Endothelial cell of umbilical vein (primary cell): ENCODE results near the gene GH1. TPM values are rescaled to one million over a fixed set of nuclear protein-coding genes. Genes with fewer than 3 reads are reported as not detected.
"Not testable (repeated sequence)": the region's sequence is repeated elsewhere in the genome, so short reads cannot be mapped to it uniquely, and the experiment has no call there.

Experiments
- Bru-seq: library from RNA; stranded (reverse); fragments of 400-500 nt; gene quantifications from one replicate; lab custom pipeline; 2021; lab: Mats Ljungman, UMichigan
- BruChase-seq, 2 experiments: library from RNA; stranded (reverse); fragments of 400-500 nt; gene quantifications; one replicate each; lab custom pipeline; 2021; lab: Mats Ljungman, UMichigan
- BruUV-seq: library from RNA; stranded (reverse); fragments of 400-500 nt; replicated peaks from 2 replicates; lab custom pipeline; 2021; lab: Mats Ljungman, UMichigan
- CTCF ChIA-PET: fragments of 300-600, 350-600 bp; sonication (Branson Sonifier 250); formaldehyde crosslinking; loops from one replicate; lab custom pipeline; 2021; ENCODE audit warnings: antibody characterized with exemption, inconsistent platforms; lab: Charles Lee
- POLR2A ChIA-PET: fragments of 300-600, 350-600 bp; sonication (Branson Sonifier 250); formaldehyde crosslinking; loops from one replicate; lab custom pipeline; 2021; ENCODE audit warnings: antibody characterized with exemption, inconsistent platforms; lab: Charles Lee
- DNase-seq: peaks from one replicate; pipeline ENCODE4 v3.0.0-alpha.2; 2011; ENCODE audit warnings: low read depth, low spot score
- FAIRE-seq: peaks from 2 replicates; lab custom pipeline; 2011; peaks lifted over from hg19 to GRCh38; lab: Jason Lieb, UNC
- H2AFZ ChIP-seq: 2 replicates; pipeline ENCODE4 v1.6.0; 2012; ENCODE audit warnings: low read depth, low read length, control low read depth, inconsistent platforms
- H3K27ac ChIP-seq: 2 replicates; pipeline ENCODE4 v1.5.1; 2011; ENCODE audit warnings: low read depth, mild to moderate bottlenecking, control low read depth, low read length, moderate library complexity; ENCODE audit not compliant: insufficient read depth
- H3K27me3 ChIP-seq, 2 experiments: 2 replicates each; pipeline versions ENCODE4 v1.6.0 to v1.6.1; 2011; ENCODE audit warnings: low read length in 2 of 2, mixed read lengths in 1 of 2; ENCODE audit not compliant: control insufficient read depth in 2 of 2, insufficient read depth in 2 of 2
- H3K36me3 ChIP-seq, 2 experiments: 2 replicates in 1 of 2; 3 replicates in 1 of 2; pipeline ENCODE4 v1.5.1; 2011; ENCODE audit warnings: low read length in 2 of 2, mild to moderate bottlenecking in 1 of 2, moderate library complexity in 1 of 2; ENCODE audit not compliant: control insufficient read depth in 2 of 2, insufficient read depth in 2 of 2; ENCODE audit errors: extremely low read depth in 1 of 2
- H3K4me1 ChIP-seq: 3 replicates; pipeline ENCODE4 v1.5.1; 2011; ENCODE audit warnings: mild to moderate bottlenecking, low read length; ENCODE audit not compliant: control insufficient read depth, insufficient read depth; ENCODE audit errors: extremely low read depth
- H3K4me2 ChIP-seq: 2 replicates; pipeline ENCODE4 v1.6.1; 2011; ENCODE audit warnings: low read length, control low read depth, mixed read lengths; ENCODE audit not compliant: insufficient read depth
- H3K4me3 ChIP-seq, 3 experiments: fragments of 200-600 bp in 1 of 3; sonication (generic), shearing (Covaris generic) in 1 of 3; replicated peaks in 1 of 3; 2 replicates each; pipeline ENCODE4 v1.5.1; 2011 to 2016; ENCODE audit warnings: control low read depth in 3 of 3, low read length in 3 of 3, mild to moderate bottlenecking in 2 of 3, inconsistent platforms in 1 of 3, low read depth in 1 of 3, moderate library complexity in 1 of 3; ENCODE audit not compliant: insufficient read depth in 1 of 3
- H3K79me2 ChIP-seq: 2 replicates; pipeline ENCODE4 v1.6.0; 2012; ENCODE audit warnings: low read length, inconsistent platforms; ENCODE audit not compliant: control insufficient read depth, insufficient read depth
- H3K9ac ChIP-seq: replicated peaks from 2 replicates; pipeline ENCODE3; 2011; ENCODE audit warnings: low read length, control low read depth; ENCODE audit not compliant: insufficient read depth; ENCODE audit errors: extremely low read depth
- H3K9me1 ChIP-seq: replicated peaks from 3 replicates; pipeline ENCODE4 v1.6.0; 2011; ENCODE audit warnings: mild to moderate bottlenecking, low read length; ENCODE audit not compliant: control insufficient read depth, insufficient read depth; ENCODE audit errors: extremely low read depth
- H3K9me3 ChIP-seq: replicated peaks from 2 replicates; pipeline ENCODE4 v1.5.1; 2012; ENCODE audit warnings: low read length, inconsistent platforms; ENCODE audit not compliant: control insufficient read depth, insufficient read depth
- H4K20me1 ChIP-seq: replicated peaks from 2 replicates; pipeline ENCODE3; 2011; ENCODE audit warnings: mild to moderate bottlenecking, low read length; ENCODE audit not compliant: control insufficient read depth, insufficient read depth; ENCODE audit errors: extremely low read depth
- EZH2 ChIP-seq: IDR thresholded peaks from 2 replicates; pipeline ENCODE4 v1.6.1; 2012; ENCODE audit warnings: borderline replicate concordance, low read depth, mild to moderate bottlenecking, moderate library complexity, low read length, inconsistent platforms; ENCODE audit not compliant: severe bottlenecking
- FOS ChIP-seq: IDR thresholded peaks from 2 replicates; pipeline ENCODE4 v1.6.1; 2011; ENCODE audit warnings: mild to moderate bottlenecking, low read length, moderate library complexity, borderline replicate concordance; ENCODE audit not compliant: insufficient read depth
- GATA2 ChIP-seq: IDR thresholded peaks from 2 replicates; pipeline ENCODE4 v1.7.0; 2011; ENCODE audit warnings: low read depth, mild to moderate bottlenecking, moderate library complexity, mixed read lengths, low read length; ENCODE audit not compliant: insufficient read length, insufficient read depth
- JUN ChIP-seq: IDR thresholded peaks from 2 replicates; pipeline ENCODE4 v1.6.1; 2011; ENCODE audit warnings: borderline replicate concordance, low read depth; ENCODE audit not compliant: insufficient read length, insufficient read depth
- MYC ChIP-seq: IDR thresholded peaks from one replicate; pipeline ENCODE4 v1.6.1; 2011; ENCODE audit warnings: mild to moderate bottlenecking, low read depth, low read length
- POLR2A ChIP-seq: IDR thresholded peaks from 2 replicates; pipeline ENCODE4 v1.6.1; 2012; ENCODE audit warnings: low read depth, mild to moderate bottlenecking, control low read depth, low read length
- POLR2AphosphoS5 ChIP-seq: IDR thresholded peaks from 2 replicates; pipeline ENCODE4 v1.6.1; 2012; ENCODE audit warnings: low read depth, mild to moderate bottlenecking, control low read depth, low read length, moderate library complexity; ENCODE audit not compliant: insufficient read depth
- dilution Hi-C: fragments of 300-500 bp; cut with MboI; formaldehyde crosslinking; loops from one replicate; pipeline ENCODE4 v1.15.0; 2019; ENCODE audit warnings: low sequenced_read_pairs; ENCODE audit not compliant: extremely low pct_ligation_motif_present
- intact Hi-C: fragments of 100-400 bp; cut with micrococcal nuclease; formaldehyde crosslinking; loops from one replicate; pipeline ENCODE4 v1.10.0; 2022
- long read RNA-seq: library from polyadenylated mRNA; stranded (forward); transcript quantifications from one replicate; pipeline ENCODE4 v2.0.0, GENCODE V29; 2021
- polyA minus RNA-seq, 3 experiments: library from RNA; depleted of rRNA, polyadenylated mRNA; stranded (reverse); fragments of >200 nt; gene quantifications; 1 replicate in 1 of 3; 2 replicates in 2 of 3; pipeline ENCODE4 v1.2.3, GENCODE V29; 2011
- polyA plus RNA-seq, 4 experiments: library from polyadenylated mRNA; depleted of rRNA in 3 of 4; stranded (reverse) in 3 of 4; unstranded in 1 of 4; fragments of >200 nt; gene quantifications; 2 replicates each; pipeline versions ENCODE4 v1.2.1 to v1.2.3, GENCODE V29; 2011 to 2012; ENCODE audit warnings: missing spikeins in 1 of 4
- total RNA-seq: library from RNA; stranded (reverse); gene quantifications from 2 replicates; pipeline ENCODE4 v1.2.3, GENCODE V29; 2021
- TF ChIP-seq, protein P1 (sequence below): IDR thresholded peaks from 2 replicates; pipeline ENCODE4 v1.6.1; 2011; ENCODE audit not compliant: insufficient read depth, insufficient read length
- TF ChIP-seq, protein P2 (sequence below), 2 donors: IDR thresholded peaks; 1 replicate in 1 of 2; 2 replicates in 1 of 2; pipeline ENCODE4 v1.5.1; 2011; ENCODE audit warnings: low read length in 2 of 2, mild to moderate bottlenecking in 2 of 2, moderate library complexity in 2 of 2, control low read depth in 1 of 2, inconsistent platforms in 1 of 2, low read depth in 1 of 2; ENCODE audit not compliant: insufficient read depth in 1 of 2; ENCODE audit errors: extremely low read depth in 1 of 2

Gene GH1
- total RNA-seq (not detected in 2 replicates), polyA plus RNA-seq (not detected in 2 replicates), polyA minus RNA-seq (not detected in 2 replicates), Bru-seq, nascent RNA (not detected), BruChase-seq, experiment 1, labeled RNA remaining after a 6-hour chase (not detected), BruChase-seq, experiment 2, labeled RNA remaining after a 2-hour chase (not detected)
- not detected in 2 replicates for polyA plus RNA-seq (2011; cell fraction: cytosol; rRNA removed)
- not detected in 2 replicates for polyA plus RNA-seq (2011; cell fraction: nucleus; rRNA removed)
- not detected in 2 replicates for polyA plus RNA-seq (2012)
- not detected for polyA minus RNA-seq (2011; cell fraction: cytosol; rRNA and poly(A)+ RNA removed)
- polyA minus RNA-seq (2011; cell fraction: nucleus; rRNA and poly(A)+ RNA removed): not detected in 2 replicates
- long read RNA-seq: 0 reads

DNA sequence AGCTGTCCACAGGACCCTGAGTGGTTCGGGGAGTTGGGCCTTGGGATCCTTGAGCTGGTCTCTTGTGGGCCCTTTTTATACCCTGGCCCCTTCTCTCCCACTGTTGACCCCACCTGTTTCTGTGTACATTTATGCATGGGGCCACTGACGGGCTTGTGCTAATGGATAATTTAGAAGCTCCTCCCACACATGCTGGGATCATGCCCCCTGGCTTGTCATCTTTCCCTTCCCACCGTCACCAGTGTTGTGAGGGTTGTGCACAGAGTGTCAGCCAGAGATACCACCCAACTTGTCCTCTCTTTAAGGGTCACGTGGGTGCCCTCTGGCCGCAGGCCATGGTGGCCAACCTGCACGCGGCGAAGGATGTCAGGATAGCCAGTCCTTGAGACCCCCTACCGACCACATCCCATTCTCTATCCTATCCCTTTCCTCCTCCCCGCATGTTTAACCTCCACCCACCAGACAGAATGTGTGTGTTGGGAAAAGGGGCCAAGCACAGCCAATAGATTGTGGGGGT, at the start of gene GH1:
TSS of gene GH1 (minus strand) at position 51 of the 517 bp plus-strand sequence. CDS start 63 bp downstream, outside the sequence.
- H2AFZ ChIP-seq, DNase-seq, H3K4me1 ChIP-seq, H3K9me3 ChIP-seq, FAIRE-seq, H4K20me1 ChIP-seq, H3K9ac ChIP-seq, H3K9me1 ChIP-seq, H3K4me2 ChIP-seq, H3K79me2 ChIP-seq, H3K27me3 ChIP-seq, H3K36me3 ChIP-seq, dilution Hi-C loops, H3K4me3 ChIP-seq, BruUV-seq, H3K27ac ChIP-seq: not testable (repeated sequence)
- ChIA-PET CTCF (interaction anchor here (0.8 to 7.3 kb wide), 33 partner anchors 9 to 284 kb away, joined by 3 to 183 read pairs (median 8); partner anchors contain the start of genes CD79B, ERN1, ICAM2 and PRR29), POLR2A (interaction anchor here (1.4 kb wide), 1 partner anchor 212 kb away, joined by 3 read pairs; no protein-coding TSS in a partner anchor)
- intact Hi-C loops: loop anchor here (1.0 kb wide), 4 partner anchors 27 to 214 kb away; no protein-coding TSS in a partner anchor

GRCh38 chr17:63967953-63968352, 49.3 kb upstream of the GH1 start:
- H3K4me3 ChIP-seq: no peak overlapping the region
- H2AFZ ChIP-seq: no peak overlapping the region
- TF ChIP-seq GATA2 (no peak), FOS (no peak), POLR2A (no peak), MYC (no peak), POLR2AphosphoS5 (no peak), JUN (no peak), EZH2 (no peak)
- TF ChIP-seq, protein P1, sequence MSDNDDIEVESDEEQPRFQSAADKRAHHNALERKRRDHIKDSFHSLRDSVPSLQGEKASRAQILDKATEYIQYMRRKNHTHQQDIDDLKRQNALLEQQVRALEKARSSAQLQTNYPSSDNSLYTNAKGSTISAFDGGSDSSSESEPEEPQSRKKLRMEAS: no peak
- TF ChIP-seq, protein P2, sequence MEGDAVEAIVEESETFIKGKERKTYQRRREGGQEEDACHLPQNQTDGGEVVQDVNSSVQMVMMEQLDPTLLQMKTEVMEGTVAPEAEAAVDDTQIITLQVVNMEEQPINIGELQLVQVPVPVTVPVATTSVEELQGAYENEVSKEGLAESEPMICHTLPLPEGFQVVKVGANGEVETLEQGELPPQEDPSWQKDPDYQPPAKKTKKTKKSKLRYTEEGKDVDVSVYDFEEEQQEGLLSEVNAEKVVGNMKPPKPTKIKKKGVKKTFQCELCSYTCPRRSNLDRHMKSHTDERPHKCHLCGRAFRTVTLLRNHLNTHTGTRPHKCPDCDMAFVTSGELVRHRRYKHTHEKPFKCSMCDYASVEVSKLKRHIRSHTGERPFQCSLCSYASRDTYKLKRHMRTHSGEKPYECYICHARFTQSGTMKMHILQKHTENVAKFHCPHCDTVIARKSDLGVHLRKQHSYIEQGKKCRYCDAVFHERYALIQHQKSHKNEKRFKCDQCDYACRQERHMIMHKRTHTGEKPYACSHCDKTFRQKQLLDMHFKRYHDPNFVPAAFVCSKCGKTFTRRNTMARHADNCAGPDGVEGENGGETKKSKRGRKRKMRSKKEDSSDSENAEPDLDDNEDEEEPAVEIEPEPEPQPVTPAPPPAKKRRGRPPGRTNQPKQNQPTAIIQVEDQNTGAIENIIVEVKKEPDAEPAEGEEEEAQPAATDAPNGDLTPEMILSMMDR (IDR thresholded peaks at IDR 0.05; ENCODE audit: extremely low read depth in 1 of 2, insufficient read depth in 1 of 2, low read depth in 1 of 2, low read length in 2 of 2): no peak
- no peaks in the 10 kb centered on the region for H3K36me3 ChIP-seq
- dilution Hi-C loops (no loop called here), intact Hi-C loops (no loop called here)
- ChIA-PET CTCF (interaction anchor here (1.0 to 3.8 kb wide), 6 partner anchors 10 to 48 kb away, joined by 3 to 24 read pairs (median 6); no protein-coding TSS in a partner anchor), POLR2A (interaction anchor here (1.3 kb wide), 1 partner anchor 8 kb away, joined by 3 read pairs; no protein-coding TSS in a partner anchor)
- H3K79me2 ChIP-seq: no peaks in the 10 kb centered on the region
- no peaks in the 10 kb centered on the region for H4K20me1 ChIP-seq
- no peaks in the 10 kb centered on the region for H3K4me1 ChIP-seq
- no peak for DNase-seq
- no peak overlapping the region for H3K9ac ChIP-seq
- H3K9me1 ChIP-seq: no peaks in the 10 kb centered on the region
- BruUV-seq: no TSS peak
- no peaks in the 10 kb centered on the region for H3K9me3 ChIP-seq
- no peak overlapping the region for H3K4me2 ChIP-seq
- FAIRE-seq: no peak
- no peaks in the 10 kb centered on the region for H3K27me3 ChIP-seq
- H3K27ac ChIP-seq: no peak overlapping the region
